ENCODE results near the gene DOCK8. TPM values are rescaled to one million over a fixed set of nuclear protein-coding genes. Genes with fewer than 3 reads are reported as not detected.

The DOCK8 gene
- total RNA-seq, 1 experiment from 2014 or later: 39.1 TPM

DNA sequence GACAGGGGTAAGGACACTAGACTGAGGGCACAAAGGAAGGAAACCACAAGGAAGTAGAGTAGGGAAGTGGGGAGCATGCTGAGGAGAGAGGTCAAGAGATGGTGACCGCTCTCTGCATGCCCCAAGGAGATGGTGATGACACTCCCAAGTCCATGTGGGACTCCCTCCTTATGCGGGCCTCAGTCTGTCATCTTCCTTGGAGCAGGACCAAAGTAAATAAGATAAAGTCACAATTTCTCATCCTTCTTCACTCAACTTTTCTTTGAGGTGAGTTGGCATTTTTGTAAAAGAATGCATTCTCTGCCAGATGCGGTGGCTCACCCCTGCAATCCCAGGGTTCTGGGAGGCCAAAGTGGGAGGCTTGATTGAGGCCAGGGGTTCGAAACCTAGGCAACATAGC lies 256.7 kb downstream of the DOCK8 start:
- Histone ChIP-seq H3K4me2 (ENCODE audit: low read depth, low read length, poor library complexity, severe bottlenecking) (peak overlapping the region; percentile 83), H3K4me3 (ENCODE audit: low read length) (peak overlapping the region; percentile 73; the same call in 1 of the 2 replicates), H2AFZ (ENCODE audit: low read length) (no peak overlapping the region), H3K9me2 (replicated peaks; ENCODE audit: insufficient read depth, low read length) (no peaks in the 10 kb centered on the region), H3K9ac (ENCODE audit: low read length) (peak overlapping the region; percentile 82; the same call in 1 of the 2 replicates), H3K27ac (ENCODE audit: low read length) (no peak overlapping the region), H3K27me3 (ENCODE audit: low read length) (no peaks in the 10 kb centered on the region), H4K20me1 (ENCODE audit: insufficient read depth, low read depth, low read length) (no peaks in the 10 kb centered on the region), H3K79me2 (ENCODE audit: low read length) (peaks cover 13% of the 10 kb centered on the region; the same call in 1 of the 2 replicates), H3K4me1 (ENCODE audit: low read length) (peaks cover 30% of the 10 kb centered on the region), H3K9me3 (ENCODE audit: low read length) (no peaks in the 10 kb centered on the region), H3K36me3 (ENCODE audit: insufficient read depth, low read length) (no peaks in the 10 kb centered on the region)
- no peak for DNase-seq

DNA sequence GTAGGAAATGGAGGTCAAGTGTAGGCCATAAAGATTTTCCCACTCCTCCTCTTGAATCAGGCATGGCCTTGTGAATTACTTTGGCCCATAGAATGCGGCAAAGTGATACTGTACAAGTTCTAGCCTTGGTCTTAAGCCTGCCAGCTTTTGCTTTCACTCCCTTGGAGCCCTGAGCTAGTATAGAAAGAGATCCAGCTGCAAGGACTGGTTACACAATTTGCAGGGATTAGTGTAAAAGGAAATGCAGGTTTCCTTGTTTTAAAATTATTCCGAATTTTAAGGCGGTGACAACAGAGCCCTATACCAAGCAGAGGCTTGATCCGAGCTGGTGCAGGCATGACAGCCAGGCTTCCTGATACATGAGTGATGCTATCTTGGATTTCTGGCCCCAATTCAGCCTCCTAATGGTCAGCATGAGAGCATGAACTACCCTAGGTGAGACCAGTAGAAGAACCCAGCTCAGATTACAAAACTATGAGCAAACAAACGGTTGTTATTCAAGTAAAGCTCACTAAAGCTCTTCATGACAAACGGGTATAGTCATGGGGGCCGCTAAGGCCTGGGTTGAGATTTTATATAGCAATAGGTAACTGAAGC lies 257.9 kb downstream of the DOCK8 start:
- Histone ChIP-seq H3K4me1 (ENCODE audit: low read length) (peaks cover 30% of the 10 kb centered on the region), H3K4me2 (ENCODE audit: low read depth, low read length, poor library complexity, severe bottlenecking) (no peak overlapping the region), H2AFZ (ENCODE audit: low read length) (no peak overlapping the region), H3K9me3 (ENCODE audit: low read length) (no peaks in the 10 kb centered on the region), H4K20me1 (ENCODE audit: insufficient read depth, low read depth, low read length) (no peaks in the 10 kb centered on the region), H3K4me3 (ENCODE audit: low read length) (no peak overlapping the region), H3K27me3 (ENCODE audit: low read length) (no peaks in the 10 kb centered on the region), H3K79me2 (ENCODE audit: low read length) (peaks cover 13% of the 10 kb centered on the region; the same call in 1 of the 2 replicates), H3K9ac (ENCODE audit: low read length) (no peak overlapping the region), H3K36me3 (ENCODE audit: insufficient read depth, low read length) (no peaks in the 10 kb centered on the region), H3K27ac (ENCODE audit: low read length) (no peak overlapping the region), H3K9me2 (replicated peaks; ENCODE audit: insufficient read depth, low read length) (no peaks in the 10 kb centered on the region; the same call in 1 of the 2 replicates)
- DNase-seq: no peak

DNA sequence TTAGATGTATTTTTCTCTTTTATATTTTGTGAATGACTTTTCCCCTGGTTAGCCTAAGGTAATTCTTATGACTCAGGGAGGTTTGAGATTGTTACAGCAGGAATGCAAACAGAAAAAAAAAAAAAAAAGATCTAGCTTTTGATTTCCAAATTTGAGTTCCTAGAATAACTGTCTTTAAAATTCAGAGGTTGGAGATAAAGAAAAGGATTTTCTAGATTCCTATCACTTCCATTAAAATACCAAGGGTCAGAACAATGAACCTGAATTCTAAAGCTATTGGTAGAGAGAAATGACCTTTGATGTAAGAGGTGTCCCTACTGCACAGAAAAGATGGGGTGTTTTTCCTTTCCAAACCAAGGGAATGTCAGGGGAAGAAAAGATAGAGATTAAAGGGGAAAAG lies 262.5 kb downstream of the DOCK8 start:
- H3K4me1 ChIP-seq (ENCODE audit: low read length): no peaks in the 10 kb centered on the region
- no peaks in the 10 kb centered on the region; the same call in 1 of the 2 replicates for H3K9me2 ChIP-seq (replicated peaks; ENCODE audit: insufficient read depth, low read length)
- H3K9me3 ChIP-seq (ENCODE audit: low read length): no peaks in the 10 kb centered on the region
- no peaks in the 10 kb centered on the region for H3K79me2 ChIP-seq (ENCODE audit: low read length)
- no peaks in the 10 kb centered on the region for H3K36me3 ChIP-seq (ENCODE audit: insufficient read depth, low read length)
- no peak overlapping the region for H3K27ac ChIP-seq (ENCODE audit: low read length)
- H2AFZ ChIP-seq (ENCODE audit: low read length): no peak overlapping the region
- DNase-seq: no peak
- no peak overlapping the region for H3K9ac ChIP-seq (ENCODE audit: low read length)
- H3K4me2 ChIP-seq (ENCODE audit: low read depth, low read length, poor library complexity, severe bottlenecking): no peak overlapping the region
- H4K20me1 ChIP-seq (ENCODE audit: insufficient read depth, low read depth, low read length): no peaks in the 10 kb centered on the region
- no peak overlapping the region for H3K4me3 ChIP-seq (ENCODE audit: low read length)
- H3K27me3 ChIP-seq (ENCODE audit: low read length): no peaks in the 10 kb centered on the region

DNA sequence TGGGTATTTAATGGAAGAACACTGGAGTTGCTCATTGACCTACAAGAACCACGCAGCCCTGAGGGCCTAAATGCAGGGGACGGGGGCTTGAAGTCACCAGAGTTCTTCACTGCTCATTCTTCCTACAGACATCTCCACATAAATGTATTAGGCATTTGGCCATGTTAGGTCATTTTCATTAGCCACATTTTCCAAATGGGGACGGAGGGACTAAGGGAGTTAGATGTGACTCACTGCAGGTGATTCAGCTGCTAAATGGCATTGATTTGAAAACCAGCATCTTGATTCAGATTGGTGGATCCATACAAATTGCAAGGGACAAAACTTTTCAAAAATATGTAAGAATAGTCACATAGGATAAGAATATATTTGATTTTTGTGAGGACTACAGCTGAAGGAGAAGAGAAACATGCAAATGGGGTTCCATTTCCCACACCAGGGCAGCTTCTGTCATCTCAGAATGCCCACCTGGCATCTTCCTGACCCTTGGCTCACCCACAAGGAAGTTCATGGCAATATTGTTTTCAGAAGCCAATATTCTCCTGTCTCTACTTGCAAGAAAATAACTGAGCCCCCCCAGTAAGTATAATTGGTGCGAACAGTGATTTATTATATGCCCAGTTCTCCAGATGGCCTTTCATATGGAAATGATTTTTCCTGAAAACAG lies 264.8 kb downstream of the DOCK8 start:
- no peaks in the 10 kb centered on the region for H3K79me2 ChIP-seq (ENCODE audit: low read length)
- H3K4me2 ChIP-seq (ENCODE audit: low read depth, low read length, poor library complexity, severe bottlenecking): no peak overlapping the region
- H3K9me2 ChIP-seq (replicated peaks; ENCODE audit: insufficient read depth, low read length): no peaks in the 10 kb centered on the region; the same call in 1 of the 2 replicates
- no peak overlapping the region for H3K4me3 ChIP-seq (ENCODE audit: low read length)
- H3K27me3 ChIP-seq (ENCODE audit: low read length): no peaks in the 10 kb centered on the region
- H3K27ac ChIP-seq (ENCODE audit: low read length): no peak overlapping the region
- no peak overlapping the region for H3K9ac ChIP-seq (ENCODE audit: low read length)
- no peak for DNase-seq
- H3K9me3 ChIP-seq (ENCODE audit: low read length): no peaks in the 10 kb centered on the region
- no peaks in the 10 kb centered on the region for H3K36me3 ChIP-seq (ENCODE audit: insufficient read depth, low read length)
- no peaks in the 10 kb centered on the region for H4K20me1 ChIP-seq (ENCODE audit: insufficient read depth, low read depth, low read length)
- H3K4me1 ChIP-seq (ENCODE audit: low read length): no peaks in the 10 kb centered on the region
- H2AFZ ChIP-seq (ENCODE audit: low read length): no peak overlapping the region

DNA sequence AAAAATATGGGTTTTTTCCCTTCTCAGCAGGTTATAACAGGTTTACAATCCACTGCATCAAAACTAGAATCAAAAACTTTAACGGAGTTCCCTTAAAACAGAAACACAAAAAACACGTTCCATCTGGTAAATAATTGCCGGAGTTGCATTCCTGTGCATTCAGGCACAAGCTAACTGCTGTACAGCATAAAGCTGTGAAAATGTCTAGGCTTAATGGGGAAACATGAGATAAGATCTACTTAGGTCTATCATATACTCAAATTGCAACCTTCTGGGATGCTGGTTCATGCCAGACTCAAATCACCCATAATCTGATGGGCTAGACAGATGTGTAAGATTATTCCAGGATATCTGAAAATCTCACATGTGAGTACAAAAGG lies 265.3 kb downstream of the DOCK8 start:
- Histone ChIP-seq H4K20me1 (ENCODE audit: insufficient read depth, low read depth, low read length) (no peaks in the 10 kb centered on the region), H3K36me3 (ENCODE audit: insufficient read depth, low read length) (no peaks in the 10 kb centered on the region), H3K9me2 (replicated peaks; ENCODE audit: insufficient read depth, low read length) (no peaks in the 10 kb centered on the region; the same call in 1 of the 2 replicates), H3K27me3 (ENCODE audit: low read length) (no peaks in the 10 kb centered on the region), H3K9me3 (ENCODE audit: low read length) (no peaks in the 10 kb centered on the region), H3K27ac (ENCODE audit: low read length) (no peak overlapping the region), H2AFZ (ENCODE audit: low read length) (no peak overlapping the region), H3K4me1 (ENCODE audit: low read length) (no peaks in the 10 kb centered on the region), H3K79me2 (ENCODE audit: low read length) (no peaks in the 10 kb centered on the region), H3K4me2 (ENCODE audit: low read depth, low read length, poor library complexity, severe bottlenecking) (no peak overlapping the region), H3K9ac (ENCODE audit: low read length) (no peak overlapping the region), H3K4me3 (ENCODE audit: low read length) (no peak overlapping the region)
- no peak for DNase-seq

DNA sequence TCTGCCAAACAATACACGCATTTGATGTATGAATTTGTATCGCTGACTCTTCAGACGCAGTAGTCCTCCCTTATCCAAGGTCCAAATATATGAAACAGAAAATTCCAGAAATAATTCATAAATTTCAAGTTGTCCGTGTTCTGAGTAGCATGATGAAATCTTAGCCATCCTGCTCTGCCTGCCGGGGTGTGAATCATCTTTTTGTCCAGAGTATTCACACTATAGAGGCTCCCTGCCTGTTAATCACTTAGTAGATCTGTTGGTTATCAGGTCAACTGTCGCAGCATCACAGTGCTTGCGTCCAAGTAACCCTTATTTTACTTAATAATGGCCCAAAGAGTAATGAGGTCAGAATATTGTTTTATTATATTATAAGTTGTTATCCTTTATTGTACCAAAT lies 268.1 kb downstream of the DOCK8 start:
- Histone ChIP-seq H3K9me2 (replicated peaks; ENCODE audit: insufficient read depth, low read length) (no peaks in the 10 kb centered on the region), H3K36me3 (ENCODE audit: insufficient read depth, low read length) (no peaks in the 10 kb centered on the region), H3K4me2 (ENCODE audit: low read depth, low read length, poor library complexity, severe bottlenecking) (no peak overlapping the region), H3K9ac (ENCODE audit: low read length) (no peak overlapping the region), H3K9me3 (ENCODE audit: low read length) (no peaks in the 10 kb centered on the region), H2AFZ (ENCODE audit: low read length) (no peak overlapping the region), H3K79me2 (ENCODE audit: low read length) (no peaks in the 10 kb centered on the region), H4K20me1 (ENCODE audit: insufficient read depth, low read depth, low read length) (no peaks in the 10 kb centered on the region), H3K4me1 (ENCODE audit: low read length) (no peaks in the 10 kb centered on the region), H3K27me3 (ENCODE audit: low read length) (no peaks in the 10 kb centered on the region), H3K27ac (ENCODE audit: low read length) (no peak overlapping the region), H3K4me3 (ENCODE audit: low read length) (no peak overlapping the region)
- DNase-seq: no peak

DNA sequence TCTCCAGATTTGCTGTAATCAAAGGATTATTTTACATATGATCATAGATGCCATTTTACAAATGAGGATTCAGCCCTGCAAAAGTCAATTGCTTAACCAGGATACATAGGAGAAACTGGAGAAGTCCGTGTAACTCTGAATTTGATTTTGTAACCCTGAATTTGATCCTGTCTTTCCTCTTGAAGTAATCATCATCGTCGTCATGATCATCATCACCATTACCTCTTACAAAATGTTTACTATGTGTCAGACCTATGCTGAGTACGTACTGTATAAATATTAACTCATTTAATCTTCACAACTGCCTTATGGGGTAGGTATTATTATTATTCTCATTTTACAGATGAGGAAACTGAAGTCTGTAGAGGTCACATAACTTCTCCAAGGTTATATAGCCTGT lies 271.5 kb downstream of the DOCK8 start:
- no peaks in the 10 kb centered on the region for H3K27me3 ChIP-seq (ENCODE audit: low read length)
- H3K79me2 ChIP-seq (ENCODE audit: low read length): no peaks in the 10 kb centered on the region
- no peaks in the 10 kb centered on the region for H4K20me1 ChIP-seq (ENCODE audit: insufficient read depth, low read depth, low read length)
- H3K27ac ChIP-seq (ENCODE audit: low read length): no peak overlapping the region
- no peaks in the 10 kb centered on the region for H3K36me3 ChIP-seq (ENCODE audit: insufficient read depth, low read length)
- DNase-seq: no peak
- H3K4me1 ChIP-seq (ENCODE audit: low read length): no peaks in the 10 kb centered on the region
- no peaks in the 10 kb centered on the region for H3K9me2 ChIP-seq (replicated peaks; ENCODE audit: insufficient read depth, low read length)
- no peak overlapping the region for H3K4me3 ChIP-seq (ENCODE audit: low read length)
- H2AFZ ChIP-seq (ENCODE audit: low read length): no peak overlapping the region
- no peak overlapping the region for H3K4me2 ChIP-seq (ENCODE audit: low read depth, low read length, poor library complexity, severe bottlenecking)
- no peak overlapping the region for H3K9ac ChIP-seq (ENCODE audit: low read length)
- no peaks in the 10 kb centered on the region for H3K9me3 ChIP-seq (ENCODE audit: low read length)

DNA sequence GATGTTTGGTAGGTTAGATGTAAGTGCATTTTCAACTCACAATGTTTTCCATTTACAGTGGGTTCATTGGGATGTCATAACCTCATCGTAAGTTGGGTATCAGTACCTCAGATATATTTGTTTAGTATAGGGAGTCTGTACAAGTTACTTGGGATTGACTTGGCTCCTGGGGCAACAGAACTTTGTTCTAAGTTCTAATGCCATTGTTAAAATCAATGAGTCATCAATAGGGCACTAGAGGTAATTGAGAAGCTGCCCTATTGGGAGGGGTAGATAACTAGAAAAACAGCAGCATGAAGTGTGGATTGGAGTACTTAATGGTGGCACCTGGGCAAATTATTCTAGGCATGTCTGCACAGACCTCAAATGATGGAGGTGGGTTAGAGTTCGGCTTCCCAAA lies 272.8 kb downstream of the DOCK8 start:
- Histone ChIP-seq H3K36me3 (ENCODE audit: insufficient read depth, low read length) (no peaks in the 10 kb centered on the region), H3K4me1 (ENCODE audit: low read length) (no peaks in the 10 kb centered on the region), H2AFZ (ENCODE audit: low read length) (no peak overlapping the region), H3K27ac (ENCODE audit: low read length) (no peak overlapping the region), H3K9me3 (ENCODE audit: low read length) (no peaks in the 10 kb centered on the region), H3K27me3 (ENCODE audit: low read length) (no peaks in the 10 kb centered on the region), H3K79me2 (ENCODE audit: low read length) (no peaks in the 10 kb centered on the region), H3K9me2 (replicated peaks; ENCODE audit: insufficient read depth, low read length) (no peaks in the 10 kb centered on the region), H3K4me2 (ENCODE audit: low read depth, low read length, poor library complexity, severe bottlenecking) (no peak overlapping the region), H3K4me3 (ENCODE audit: low read length) (no peak overlapping the region), H4K20me1 (ENCODE audit: insufficient read depth, low read depth, low read length) (no peaks in the 10 kb centered on the region), H3K9ac (ENCODE audit: low read length) (no peak overlapping the region)
- no peak for DNase-seq

Measured in Karpas-422 (cell line).